ENCODE results near the gene ASTL.
"Not testable (repeated sequence)": the region's sequence is repeated elsewhere in the genome, so short reads cannot be mapped to it uniquely, and the experiment has no call there.

Gene ASTL

GRCh38 chr2:96098900-96099590 lies 39.3 kb downstream of the ASTL start:
- DNase-seq (ENCODE audit: low read depth): no peak

GRCh38 chr2:96097951-96098823 lies 40.1 kb downstream of the ASTL start:
- no peak for DNase-seq (ENCODE audit: low read depth)

- no peak for DNase-seq (ENCODE audit: low read depth)
These were observed 40.9 kb downstream of the ASTL start for GRCh38 chr2:96097441-96097840.

- DNase-seq (ENCODE audit: low read depth): no peak
These were observed 43.1 kb downstream of the ASTL start for GRCh38 chr2:96095116-96095636.

- DNase-seq (ENCODE audit: low read depth): no peak
These were observed 44.8 kb downstream of the ASTL start for GRCh38 chr2:96093528-96093927.

GRCh38 chr2:96092951-96093350 lies 45.4 kb downstream of the ASTL start:
- no peak for DNase-seq (ENCODE audit: low read depth)

- no peak for DNase-seq (ENCODE audit: low read depth)
These were observed 45.8 kb downstream of the ASTL start for GRCh38 chr2:96092573-96092877.

GRCh38 chr2:96091711-96092572 lies 46.4 kb downstream of the ASTL start:
- no peak for DNase-seq (ENCODE audit: low read depth)

GRCh38 chr2:96091141-96091710 lies 47.1 kb downstream of the ASTL start:
- DNase-seq (ENCODE audit: low read depth): no peak

- DNase-seq (ENCODE audit: low read depth): no peak
These were observed 47.9 kb downstream of the ASTL start for GRCh38 chr2:96090196-96090926.

- no peak for DNase-seq (ENCODE audit: low read depth)
These were observed 48.7 kb downstream of the ASTL start for GRCh38 chr2:96089356-96090195.

- no peak for DNase-seq (ENCODE audit: low read depth)
These were observed 49.7 kb downstream of the ASTL start for GRCh38 chr2:96088340-96089335.

GRCh38 chr2:96087130-96087529 lies 51.2 kb downstream of the ASTL start:
- no peak for DNase-seq (ENCODE audit: low read depth)

- DNase-seq (ENCODE audit: low read depth): no peak
These were observed 52.6 kb downstream of the ASTL start for GRCh38 chr2:96085541-96086355.

GRCh38 chr2:96084858-96085518 lies 53.3 kb downstream of the ASTL start:
- DNase-seq (ENCODE audit: low read depth): not testable (repeated sequence)

- DNase-seq (ENCODE audit: low read depth): no peak
These were observed 54.1 kb downstream of the ASTL start for GRCh38 chr2:96083989-96084857.

Measured in stimulated activated CD8-positive, alpha-beta memory T cell treated with anti-CD3 and anti-CD28 coated beads, Interleukin-15, amount 100 ng/mL, for 1 hour (primary cell).